H9 (cell line): ENCODE data around the gene ANO6. TPM values are rescaled to one million over a fixed set of nuclear protein-coding genes. Genes with fewer than 3 reads are reported as not detected.

Source experiments
- DNase-seq: peaks from one replicate; pipeline ENCODE4 v3.0.0-alpha.2; 2017
- H2AFZ ChIP-seq: one replicate; pipeline ENCODE4 v1.6.1; 2013; ENCODE audit warnings: mild to moderate bottlenecking, low read length, control low read depth, moderate library complexity
- H2AK5ac ChIP-seq: 2 replicates; pipeline ENCODE4 v1.6.1; 2013; ENCODE audit warnings: low read length, control low read depth, mixed read lengths; ENCODE audit not compliant: insufficient read length
- H2BK120ac ChIP-seq: one replicate; pipeline ENCODE4 v1.6.1; 2013; ENCODE audit warnings: low read depth, mild to moderate bottlenecking, low read length, control low read depth, inconsistent platforms; ENCODE audit not compliant: poor library complexity, severe bottlenecking
- H2BK12ac ChIP-seq: 2 replicates; pipeline ENCODE4 v1.6.1; 2013; ENCODE audit warnings: low read length, control low read depth, mixed read lengths, low read depth; ENCODE audit not compliant: insufficient read length
- H2BK15ac ChIP-seq: 2 replicates; pipeline ENCODE4 v1.6.1; 2013; ENCODE audit warnings: low read depth, low read length, control low read depth
- H2BK20ac ChIP-seq: one replicate; pipeline ENCODE4 v1.6.1; 2013; ENCODE audit warnings: low read depth, mild to moderate bottlenecking, low read length, control low read depth, inconsistent platforms; ENCODE audit not compliant: poor library complexity, severe bottlenecking
- H2BK5ac ChIP-seq: 2 replicates; pipeline ENCODE4 v1.6.1; 2013; ENCODE audit warnings: low read length, control low read depth, mixed read lengths; ENCODE audit not compliant: insufficient read length
- H3K14ac ChIP-seq: 2 replicates; pipeline ENCODE4 v1.6.1; 2013; ENCODE audit warnings: low read length, control low read depth; ENCODE audit not compliant: insufficient read depth
- H3K18ac ChIP-seq: 2 replicates; pipeline ENCODE4 v1.6.1; 2013; ENCODE audit warnings: low read depth, mild to moderate bottlenecking, mixed read lengths, low read length, control low read depth; ENCODE audit not compliant: insufficient read length
- H3K23ac ChIP-seq: 2 replicates; pipeline ENCODE4 v1.6.1; 2013; ENCODE audit warnings: low read length, control low read depth, mixed read lengths, low read depth; ENCODE audit not compliant: insufficient read length
- H3K23me2 ChIP-seq: 2 replicates; pipeline ENCODE4 v1.6.1; 2013; ENCODE audit warnings: low read depth, mild to moderate bottlenecking, mixed read lengths, low read length, control low read depth; ENCODE audit not compliant: insufficient read length, poor library complexity, severe bottlenecking
- H3K27ac ChIP-seq: 2 replicates; pipeline ENCODE4 v1.5.1; 2013; ENCODE audit warnings: low read length, control low read depth, mixed read lengths, low read depth; ENCODE audit not compliant: insufficient read length
- H3K27me3 ChIP-seq: 2 replicates; pipeline ENCODE4 v1.6.1; 2013; ENCODE audit warnings: low read length, control low read depth, inconsistent platforms; ENCODE audit not compliant: insufficient read depth
- H3K4ac ChIP-seq: 2 replicates; pipeline ENCODE4 v1.6.1; 2013; ENCODE audit warnings: low read depth, mild to moderate bottlenecking, control low read depth, inconsistent platforms, low read length, moderate library complexity
- H3K4me1 ChIP-seq: 2 replicates; pipeline ENCODE4 v1.6.1; 2013; ENCODE audit warnings: low read length, control low read depth, inconsistent platforms; ENCODE audit not compliant: insufficient read depth
- H3K4me2 ChIP-seq: 2 replicates; pipeline ENCODE4 v1.6.1; 2013; ENCODE audit warnings: low read length, control low read depth, mixed read lengths; ENCODE audit not compliant: insufficient read length, insufficient read depth
- H3K56ac ChIP-seq: 2 replicates; pipeline ENCODE4 v1.6.1; 2013; ENCODE audit warnings: low read depth, mild to moderate bottlenecking, mixed read lengths, low read length, control low read depth; ENCODE audit not compliant: insufficient read length
- H3K79me1 ChIP-seq: 2 replicates; pipeline ENCODE4 v1.6.1; 2013; ENCODE audit warnings: low read depth, mild to moderate bottlenecking, moderate library complexity, low read length, control low read depth, inconsistent platforms; ENCODE audit not compliant: insufficient read depth, poor library complexity, severe bottlenecking
- H3K79me2 ChIP-seq: 2 replicates; pipeline ENCODE4 v1.6.1; 2013; ENCODE audit warnings: low read length, control low read depth, inconsistent platforms; ENCODE audit not compliant: insufficient read depth
- H3K9ac ChIP-seq: 2 replicates; pipeline ENCODE4 v1.6.1; 2013; ENCODE audit warnings: low read length, control low read depth, mixed read lengths; ENCODE audit not compliant: insufficient read length; ENCODE audit errors: extremely low read depth
- H3K9me3 ChIP-seq: one replicate; pipeline ENCODE4 v1.6.1; 2013; ENCODE audit warnings: low read depth, low read length, inconsistent platforms; ENCODE audit not compliant: control insufficient read depth
- H3T11ph ChIP-seq: one replicate; pipeline ENCODE4 v1.6.1; 2013; ENCODE audit warnings: mild to moderate bottlenecking, low read length, control low read depth, inconsistent platforms
- H4K20me1 ChIP-seq: one replicate; pipeline ENCODE4 v1.6.1; 2013; ENCODE audit not compliant: control insufficient read depth, insufficient read length, insufficient read depth
- H4K5ac ChIP-seq: 2 replicates; pipeline ENCODE4 v1.6.1; 2013; ENCODE audit warnings: low read depth, mild to moderate bottlenecking, mixed read lengths, low read length, control low read depth; ENCODE audit not compliant: insufficient read length
- H4K8ac ChIP-seq: replicated peaks from 2 replicates; pipeline ENCODE4 v1.6.1; 2013; ENCODE audit warnings: low read length, control low read depth, mixed read lengths, low read depth; ENCODE audit not compliant: insufficient read length
- H4K91ac ChIP-seq: 2 replicates; pipeline ENCODE4 v1.6.1; 2013; ENCODE audit warnings: low read depth, mild to moderate bottlenecking, moderate library complexity, mixed read lengths, low read length, control low read depth; ENCODE audit not compliant: insufficient read length
- H3K27ac Mint-ChIP-seq, 3 experiments: 2 replicates in 2 of 3; 3 replicates in 1 of 3; pipeline ENCODE4 v1.8.0; 2020 to 2021; ENCODE audit warnings: mixed read lengths in 3 of 3, mild to moderate bottlenecking in 1 of 3, moderate library complexity in 1 of 3
- H3K27me3 Mint-ChIP-seq: 2 replicates; pipeline ENCODE4 v1.8.0; 2021; ENCODE audit warnings: low read depth, mild to moderate bottlenecking, moderate library complexity, mixed read lengths
- H3K36me3 Mint-ChIP-seq, 3 experiments: 2 replicates in 2 of 3; 3 replicates in 1 of 3; pipeline ENCODE4 v1.8.0; 2020 to 2021; ENCODE audit warnings: low read depth in 3 of 3, mixed read lengths in 3 of 3; ENCODE audit not compliant: insufficient read depth in 1 of 3
- H3K4me1 Mint-ChIP-seq, 2 experiments: 2 replicates each; pipeline ENCODE4 v1.8.0; 2020; ENCODE audit warnings: mixed read lengths in 2 of 2
- H3K4me3 Mint-ChIP-seq, 2 experiments: 2 replicates in 1 of 2; 3 replicates in 1 of 2; pipeline ENCODE4 v1.8.0; 2020 to 2021; ENCODE audit warnings: mild to moderate bottlenecking in 2 of 2, mixed read lengths in 2 of 2, moderate library complexity in 1 of 2
- H3K9me3 Mint-ChIP-seq, 2 experiments: 2 replicates in 1 of 2; 3 replicates in 1 of 2; pipeline ENCODE4 v1.8.0; 2020; ENCODE audit warnings: mild to moderate bottlenecking in 2 of 2, mixed read lengths in 2 of 2, moderate library complexity in 1 of 2
- total RNA-seq: library from RNA; stranded (reverse); gene quantifications from 2 replicates; pipeline ENCODE4 v1.2.1, GENCODE V29; 2021
- TF ChIP-seq, protein P1 (sequence below): fragments of 200-600 bp; sonication (generic); conservative IDR thresholded peaks from 3 replicates; pipeline ENCODE4 v1.8.0; 2021; ENCODE audit warnings: antibody characterized with exemption, mild to moderate bottlenecking

Gene ANO6
- total RNA-seq, 1 experiment from 2014 or later = 24.3 TPM

- Histone ChIP-seq H3K79me1 (no peaks in the 10 kb centered on the region), H3K14ac (no peak overlapping the region), H4K8ac (no peak overlapping the region), H4K5ac (no peak overlapping the region), H3K4ac (no peak overlapping the region), H2BK12ac (no peak overlapping the region), H3K27me3 (no peaks in the 10 kb centered on the region), H3K4me2 (no peak overlapping the region), H2BK5ac (no peak overlapping the region), H3K9ac (no peak overlapping the region), H2AFZ (no peak overlapping the region), H4K91ac (no peak overlapping the region), H2BK120ac (no peak overlapping the region), H4K20me1 (no peaks in the 10 kb centered on the region), H3K27ac (no peak overlapping the region), H3K4me1 (no peaks in the 10 kb centered on the region), H3K23ac (no peak overlapping the region), H3T11ph (no peak overlapping the region), H3K9me3 (no peaks in the 10 kb centered on the region), H2BK20ac (no peak overlapping the region), H3K79me2 (no peaks in the 10 kb centered on the region), H2BK15ac (no peak overlapping the region), H3K23me2 (no peaks in the 10 kb centered on the region), H2AK5ac (no peak overlapping the region), H3K18ac (no peak overlapping the region), H3K56ac (no peak overlapping the region)
- H3K4me3 Mint-ChIP-seq = no peak overlapping the region
- H3K36me3 Mint-ChIP-seq = peaks cover 4 to 12% (median 6%) of the 10 kb centered on the region in 3 experiments
- TF ChIP-seq, protein P1, sequence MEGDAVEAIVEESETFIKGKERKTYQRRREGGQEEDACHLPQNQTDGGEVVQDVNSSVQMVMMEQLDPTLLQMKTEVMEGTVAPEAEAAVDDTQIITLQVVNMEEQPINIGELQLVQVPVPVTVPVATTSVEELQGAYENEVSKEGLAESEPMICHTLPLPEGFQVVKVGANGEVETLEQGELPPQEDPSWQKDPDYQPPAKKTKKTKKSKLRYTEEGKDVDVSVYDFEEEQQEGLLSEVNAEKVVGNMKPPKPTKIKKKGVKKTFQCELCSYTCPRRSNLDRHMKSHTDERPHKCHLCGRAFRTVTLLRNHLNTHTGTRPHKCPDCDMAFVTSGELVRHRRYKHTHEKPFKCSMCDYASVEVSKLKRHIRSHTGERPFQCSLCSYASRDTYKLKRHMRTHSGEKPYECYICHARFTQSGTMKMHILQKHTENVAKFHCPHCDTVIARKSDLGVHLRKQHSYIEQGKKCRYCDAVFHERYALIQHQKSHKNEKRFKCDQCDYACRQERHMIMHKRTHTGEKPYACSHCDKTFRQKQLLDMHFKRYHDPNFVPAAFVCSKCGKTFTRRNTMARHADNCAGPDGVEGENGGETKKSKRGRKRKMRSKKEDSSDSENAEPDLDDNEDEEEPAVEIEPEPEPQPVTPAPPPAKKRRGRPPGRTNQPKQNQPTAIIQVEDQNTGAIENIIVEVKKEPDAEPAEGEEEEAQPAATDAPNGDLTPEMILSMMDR = no peak
- no peak for DNase-seq
- no peak overlapping the region for H3K27ac Mint-ChIP-seq
- H3K4me1 Mint-ChIP-seq = peaks cover 4 to 9% of the 10 kb centered on the region in 2 experiments; a peak in 2 of 4 replicates
- peaks cover 12 to 16% of the 10 kb centered on the region in 2 experiments for H3K9me3 Mint-ChIP-seq
- peaks cover 2% of the 10 kb centered on the region for H3K27me3 Mint-ChIP-seq
These were observed 259.7 kb downstream of the ANO6 start for GRCh38 chr12:45475594-45475993.
